Mucosa of descending colon (tissue), 3 donors: ENCODE data around the gene KLHL15. TPM values are rescaled to one million over a fixed set of nuclear protein-coding genes. Genes with fewer than 3 reads are reported as not detected.

Experiments
- ATAC-seq: fragments of 200-7000 bp; cut with Tn5 transposase; one replicate; pipeline ENCODE4 v1.9.1; 2020; ENCODE audit warnings: mild to moderate bottlenecking, moderate library complexity
- DNase-seq, 3 donors: peaks; one replicate each; pipeline ENCODE4 v3.0.0-alpha.2; 2020
- H3K36me3 ChIP-seq: fragments of 200-600 bp; one replicate; pipeline ENCODE4 v1.8.0; 2021; ENCODE audit warnings: low read depth, mild to moderate bottlenecking
- H3K4me1 ChIP-seq: fragments of 200-600 bp; one replicate; pipeline ENCODE4 v1.8.0; 2021; ENCODE audit warnings: low read depth, mild to moderate bottlenecking
- H3K4me3 ChIP-seq: fragments of 200-600 bp; one replicate; pipeline ENCODE4 v1.8.0; 2021; ENCODE audit warnings: mild to moderate bottlenecking
- H3K9me3 ChIP-seq: fragments of 200-600 bp; one replicate; pipeline ENCODE4 v1.8.0; 2021; ENCODE audit warnings: mild to moderate bottlenecking
- intact Hi-C, 2 donors: fragments of 100-400 bp; cut with DNase I in 1 of 2; cut with micrococcal nuclease in 1 of 2; formaldehyde crosslinking; loops; one replicate each; pipeline versions ENCODE4 v1.11.0 to v1.11.1; 2022; cut with DNase I, micrococcal nuclease
- total RNA-seq, 3 donors: library from RNA; stranded (reverse); fragmentation: NEBNext Ultra II Directional in 2 of 3; extraction: Animal tissue kit (Norgen Biotek cat#: 25700) in 2 of 3; gene quantifications; one replicate each; pipeline versions ENCODE4 v1.2.1 to v1.2.4, GENCODE V29; 2021 to 2023
- TF ChIP-seq, protein P1 (sequence below): fragments of 200-600 bp; IDR thresholded peaks from one replicate; pipeline ENCODE4 v1.8.0; 2022; ENCODE audit warnings: antibody characterized with exemption, mild to moderate bottlenecking
- donor health status: DM: no; HTN: no; CAD: no; lungs with moderate emphysema.
- donor health status: DM: no; HTN: no; CAD: no.
- donor health status: DM: no; HTN: yes; CAD: no.

Gene KLHL15
- total RNA-seq, 3 donors from 2014 or later = 3.3 to 9.7 (median 3.4) TPM

DNA sequence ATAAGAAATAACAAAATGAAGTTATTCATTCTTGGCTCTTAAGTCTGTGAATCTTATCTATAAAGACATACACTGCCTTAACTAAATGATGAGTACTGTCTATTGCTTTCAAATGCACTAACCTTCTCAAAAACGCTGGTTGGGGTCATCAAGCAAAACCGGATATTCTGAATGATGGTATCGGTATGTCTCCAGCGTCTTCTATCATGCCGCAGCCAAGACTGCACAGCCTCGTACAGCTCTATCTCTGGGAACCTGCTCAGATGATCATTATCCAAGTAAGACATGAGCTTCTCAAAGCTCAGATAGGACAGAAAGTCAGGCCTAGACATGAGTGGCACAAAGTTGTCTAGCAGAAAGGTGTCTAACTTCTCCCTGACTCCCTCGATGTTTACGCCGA is 21.1 kb downstream of the KLHL15 start:
- no peak for ATAC-seq
- H3K4me3 ChIP-seq = no peak overlapping the region
- DNase-seq = no peak
- TF ChIP-seq, protein P1, sequence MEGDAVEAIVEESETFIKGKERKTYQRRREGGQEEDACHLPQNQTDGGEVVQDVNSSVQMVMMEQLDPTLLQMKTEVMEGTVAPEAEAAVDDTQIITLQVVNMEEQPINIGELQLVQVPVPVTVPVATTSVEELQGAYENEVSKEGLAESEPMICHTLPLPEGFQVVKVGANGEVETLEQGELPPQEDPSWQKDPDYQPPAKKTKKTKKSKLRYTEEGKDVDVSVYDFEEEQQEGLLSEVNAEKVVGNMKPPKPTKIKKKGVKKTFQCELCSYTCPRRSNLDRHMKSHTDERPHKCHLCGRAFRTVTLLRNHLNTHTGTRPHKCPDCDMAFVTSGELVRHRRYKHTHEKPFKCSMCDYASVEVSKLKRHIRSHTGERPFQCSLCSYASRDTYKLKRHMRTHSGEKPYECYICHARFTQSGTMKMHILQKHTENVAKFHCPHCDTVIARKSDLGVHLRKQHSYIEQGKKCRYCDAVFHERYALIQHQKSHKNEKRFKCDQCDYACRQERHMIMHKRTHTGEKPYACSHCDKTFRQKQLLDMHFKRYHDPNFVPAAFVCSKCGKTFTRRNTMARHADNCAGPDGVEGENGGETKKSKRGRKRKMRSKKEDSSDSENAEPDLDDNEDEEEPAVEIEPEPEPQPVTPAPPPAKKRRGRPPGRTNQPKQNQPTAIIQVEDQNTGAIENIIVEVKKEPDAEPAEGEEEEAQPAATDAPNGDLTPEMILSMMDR = no peak
- H3K36me3 ChIP-seq = no peaks in the 10 kb centered on the region
- intact Hi-C loops = no loop called here
- H3K4me1 ChIP-seq = no peaks in the 10 kb centered on the region
- no peaks in the 10 kb centered on the region for H3K9me3 ChIP-seq

DNA sequence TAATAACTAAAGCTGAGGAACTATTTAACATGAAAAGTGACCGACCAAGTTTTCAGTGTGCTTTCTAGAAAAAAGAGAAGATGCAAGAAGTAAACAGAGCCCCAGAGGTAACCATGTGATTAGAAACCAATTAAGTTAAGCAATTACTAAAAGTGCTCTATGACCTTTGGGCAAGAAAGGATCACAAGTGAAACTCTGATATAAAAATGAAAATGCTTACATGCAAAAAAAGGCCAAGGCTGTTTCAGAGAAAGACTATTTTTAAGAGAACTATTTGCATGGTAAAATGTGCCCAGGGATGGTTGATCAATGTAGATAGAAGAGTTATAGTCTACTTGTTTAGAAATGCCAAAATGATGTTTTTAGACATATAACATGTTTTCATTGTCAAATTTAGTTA is 22.0 kb downstream of the KLHL15 start:
- Histone ChIP-seq H3K4me1 (no peaks in the 10 kb centered on the region), H3K4me3 (no peak overlapping the region), H3K9me3 (no peaks in the 10 kb centered on the region), H3K36me3 (no peaks in the 10 kb centered on the region)
- ATAC-seq (no peak), DNase-seq (no peak)
- intact Hi-C loops = no loop called here
- TF ChIP-seq, protein P1 = no peak

DNA sequence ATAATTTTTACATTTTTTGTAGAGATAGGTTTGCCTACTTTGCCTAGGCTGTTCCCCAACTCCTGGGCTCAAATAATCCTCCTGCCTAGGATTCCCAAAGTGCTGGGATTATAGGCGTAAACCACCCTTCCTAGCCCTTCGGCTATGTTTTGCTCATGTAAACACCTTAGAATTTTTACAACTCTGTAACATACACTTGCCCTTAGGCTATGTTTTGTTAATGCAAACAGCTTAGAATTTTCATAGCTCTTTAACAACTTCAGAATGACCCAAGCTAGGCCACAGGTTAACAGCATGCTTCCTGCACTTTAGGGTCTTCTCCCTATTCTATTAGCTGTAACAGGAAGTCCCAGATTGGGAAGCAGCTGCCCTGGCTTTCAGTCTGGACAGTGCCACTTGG is 24.2 kb downstream of the KLHL15 start:
- Histone ChIP-seq H3K4me1 (no peaks in the 10 kb centered on the region), H3K36me3 (no peaks in the 10 kb centered on the region), H3K9me3 (no peaks in the 10 kb centered on the region), H3K4me3 (no peak overlapping the region)
- ATAC-seq (peak; percentile 40), DNase-seq (no peak)
- TF ChIP-seq, protein P1 = no peak
- intact Hi-C loops = no loop called here

DNA sequence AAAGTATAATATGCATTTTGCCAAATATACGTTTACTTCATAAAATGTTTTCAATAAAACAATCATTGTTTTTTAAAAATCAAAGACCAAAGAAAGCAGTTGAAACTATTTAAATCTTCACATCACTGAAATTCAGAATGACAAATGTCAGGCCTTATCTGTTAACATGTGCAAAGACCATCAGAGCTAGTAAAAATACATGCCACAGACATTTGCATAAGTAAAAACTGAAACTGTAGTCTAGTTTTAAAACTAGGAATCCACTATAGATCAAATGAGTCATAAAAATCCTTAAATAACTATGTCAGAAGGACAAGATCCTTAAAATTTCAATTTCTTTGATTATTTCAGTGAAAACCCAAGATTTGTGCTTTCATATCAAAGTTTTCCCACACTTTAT is 24.8 kb downstream of the KLHL15 start:
- no peak overlapping the region for H3K4me3 ChIP-seq
- TF ChIP-seq, protein P1 = no peak
- H3K9me3 ChIP-seq = no peaks in the 10 kb centered on the region
- no peaks in the 10 kb centered on the region for H3K4me1 ChIP-seq
- DNase-seq = no peak
- no peak for ATAC-seq
- intact Hi-C loops = no loop called here
- no peaks in the 10 kb centered on the region for H3K36me3 ChIP-seq

DNA sequence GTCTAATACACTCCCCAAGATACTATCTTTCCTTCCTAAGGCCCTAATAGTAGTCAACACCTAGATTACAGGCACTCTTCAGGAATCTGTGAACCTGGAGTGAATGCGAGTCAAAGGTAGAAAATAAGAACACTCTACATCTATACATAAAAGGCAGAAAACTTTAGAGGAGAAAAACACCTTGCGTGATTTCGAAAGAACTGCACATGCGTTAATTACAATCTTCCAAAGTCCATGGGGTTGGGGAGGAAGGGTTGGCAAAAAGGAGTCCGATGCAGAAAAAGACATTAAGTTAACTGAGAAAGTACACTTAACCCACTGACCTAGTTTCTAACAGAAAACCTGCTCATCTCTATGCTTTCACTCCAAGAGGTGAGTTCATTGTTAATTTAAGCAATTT is 27.3 kb downstream of the KLHL15 start:
- ATAC-seq (no peak), DNase-seq (no peak)
- no peaks in the 10 kb centered on the region for H3K4me1 ChIP-seq
- H3K4me3 ChIP-seq = no peak overlapping the region
- intact Hi-C loops = no loop called here
- H3K9me3 ChIP-seq = no peaks in the 10 kb centered on the region
- TF ChIP-seq, protein P1 = no peak
- H3K36me3 ChIP-seq = no peaks in the 10 kb centered on the region

DNA sequence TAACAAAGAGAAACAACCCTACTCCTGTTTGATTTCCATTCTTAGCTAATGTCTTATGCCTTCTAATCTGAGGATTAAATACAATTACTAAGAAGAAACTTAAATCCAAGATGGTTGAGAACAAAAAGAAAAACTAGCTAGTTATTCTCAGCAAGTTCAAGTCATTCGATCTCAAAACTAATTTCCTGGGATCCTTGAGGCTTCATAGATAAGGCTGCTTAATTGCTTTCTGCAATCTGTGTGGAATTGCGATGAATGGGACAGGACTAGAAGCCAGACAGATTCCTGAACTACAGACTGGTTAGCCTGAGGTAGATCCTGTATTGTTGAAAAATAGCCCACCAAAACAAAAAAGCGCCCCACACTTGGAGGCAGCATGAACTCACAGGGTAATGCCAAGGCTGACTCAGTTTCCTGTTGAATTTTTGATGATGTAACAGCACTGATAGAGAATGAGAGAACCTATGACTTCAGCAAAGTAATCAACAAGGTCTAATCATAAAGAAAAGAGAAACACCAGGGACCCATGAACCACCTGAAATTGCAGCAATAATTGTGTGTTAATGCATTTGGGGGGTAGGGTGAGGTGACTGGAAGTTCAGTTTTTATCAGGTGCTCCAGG is 33.9 kb downstream of the KLHL15 start:
- ATAC-seq (no peak), DNase-seq (no peak)
- Histone ChIP-seq H3K9me3 (no peaks in the 10 kb centered on the region), H3K4me3 (no peak overlapping the region), H3K4me1 (no peaks in the 10 kb centered on the region), H3K36me3 (no peaks in the 10 kb centered on the region)
- intact Hi-C loops = no loop called here
- TF ChIP-seq, protein P1 = no peak
